Epithelial cell of esophagus (primary cell): ENCODE data around the gene PYGL.
"Not testable (repeated sequence)": the region's sequence is repeated elsewhere in the genome, so short reads cannot be mapped to it uniquely, and the experiment has no call there.

Experiments used
- DNase-seq: peaks from one replicate; pipeline ENCODE4 v3.0.0; 2010; ENCODE audit warnings: low read depth
- H3K4me3 ChIP-seq: 2 replicates; pipeline ENCODE4 v1.5.1; 2011; ENCODE audit warnings: mild to moderate bottlenecking, low read length, control low read depth
- TF ChIP-seq, protein P1 (sequence below): IDR thresholded peaks from 2 replicates; pipeline ENCODE4 v1.5.1; 2011; ENCODE audit warnings: low read depth, mild to moderate bottlenecking, low read length, control low read depth, inconsistent platforms; ENCODE audit not compliant: insufficient read depth; ENCODE audit errors: missing control alignments

Gene PYGL

DNA sequence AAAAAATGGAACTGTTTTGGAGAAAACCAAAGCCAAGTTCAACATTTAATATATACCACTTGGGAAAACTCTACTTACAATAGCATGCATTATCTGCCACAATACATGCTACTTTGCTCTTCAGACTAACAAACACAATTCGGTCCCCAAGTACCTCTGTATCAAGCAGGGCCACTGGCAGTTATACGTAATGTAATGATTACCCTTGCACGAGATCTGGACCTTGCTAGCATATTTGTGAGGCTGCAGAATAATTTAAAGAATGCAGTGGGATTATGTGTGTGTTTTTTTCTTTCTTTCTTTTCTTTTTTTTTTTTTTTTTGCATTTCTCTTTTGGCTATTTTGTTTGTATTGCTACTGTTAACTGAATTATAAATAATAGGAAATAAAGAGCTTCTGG, 22.8 kb upstream of the PYGL start:
- no peak for DNase-seq
- no peak overlapping the region for H3K4me3 ChIP-seq
- TF ChIP-seq, protein P1, sequence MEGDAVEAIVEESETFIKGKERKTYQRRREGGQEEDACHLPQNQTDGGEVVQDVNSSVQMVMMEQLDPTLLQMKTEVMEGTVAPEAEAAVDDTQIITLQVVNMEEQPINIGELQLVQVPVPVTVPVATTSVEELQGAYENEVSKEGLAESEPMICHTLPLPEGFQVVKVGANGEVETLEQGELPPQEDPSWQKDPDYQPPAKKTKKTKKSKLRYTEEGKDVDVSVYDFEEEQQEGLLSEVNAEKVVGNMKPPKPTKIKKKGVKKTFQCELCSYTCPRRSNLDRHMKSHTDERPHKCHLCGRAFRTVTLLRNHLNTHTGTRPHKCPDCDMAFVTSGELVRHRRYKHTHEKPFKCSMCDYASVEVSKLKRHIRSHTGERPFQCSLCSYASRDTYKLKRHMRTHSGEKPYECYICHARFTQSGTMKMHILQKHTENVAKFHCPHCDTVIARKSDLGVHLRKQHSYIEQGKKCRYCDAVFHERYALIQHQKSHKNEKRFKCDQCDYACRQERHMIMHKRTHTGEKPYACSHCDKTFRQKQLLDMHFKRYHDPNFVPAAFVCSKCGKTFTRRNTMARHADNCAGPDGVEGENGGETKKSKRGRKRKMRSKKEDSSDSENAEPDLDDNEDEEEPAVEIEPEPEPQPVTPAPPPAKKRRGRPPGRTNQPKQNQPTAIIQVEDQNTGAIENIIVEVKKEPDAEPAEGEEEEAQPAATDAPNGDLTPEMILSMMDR, result no peak

DNA sequence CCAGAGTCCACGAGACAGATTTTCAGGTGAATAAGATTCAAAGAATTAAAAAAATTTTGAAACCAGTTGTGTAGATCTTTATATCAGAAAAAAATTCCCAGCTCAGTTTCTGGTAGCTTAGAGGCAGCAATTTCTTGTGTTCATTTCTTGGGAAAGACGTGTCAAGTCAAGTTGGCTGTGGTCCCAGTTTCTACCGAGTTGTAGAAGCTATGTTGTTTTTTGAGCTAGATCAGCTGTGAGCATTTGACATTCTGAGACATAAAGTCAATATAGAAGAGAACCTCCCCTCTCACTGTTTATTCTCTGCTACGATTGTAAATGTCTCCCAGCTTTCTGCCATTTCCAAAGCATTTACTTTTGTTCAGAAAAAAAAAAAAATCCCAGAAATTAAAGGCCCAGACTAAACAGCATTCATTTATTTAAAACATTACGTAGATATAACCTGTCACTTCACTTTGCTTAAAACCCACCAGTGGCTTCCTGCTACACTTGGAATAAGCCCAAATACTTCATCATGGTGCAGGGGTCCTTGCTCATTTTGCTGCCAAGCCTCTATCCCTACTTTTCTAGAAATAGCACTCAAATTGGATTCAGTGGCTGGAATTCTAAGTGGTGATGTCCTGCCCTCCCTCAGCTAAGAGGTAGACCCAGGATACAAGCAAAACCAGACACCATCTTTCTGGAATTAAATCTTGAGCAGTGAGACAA, 20.6 kb upstream of the PYGL start:
- TF ChIP-seq, protein P1, result no peak
- peak; percentile 96 for DNase-seq
- H3K4me3 ChIP-seq, result no peak overlapping the region

DNA sequence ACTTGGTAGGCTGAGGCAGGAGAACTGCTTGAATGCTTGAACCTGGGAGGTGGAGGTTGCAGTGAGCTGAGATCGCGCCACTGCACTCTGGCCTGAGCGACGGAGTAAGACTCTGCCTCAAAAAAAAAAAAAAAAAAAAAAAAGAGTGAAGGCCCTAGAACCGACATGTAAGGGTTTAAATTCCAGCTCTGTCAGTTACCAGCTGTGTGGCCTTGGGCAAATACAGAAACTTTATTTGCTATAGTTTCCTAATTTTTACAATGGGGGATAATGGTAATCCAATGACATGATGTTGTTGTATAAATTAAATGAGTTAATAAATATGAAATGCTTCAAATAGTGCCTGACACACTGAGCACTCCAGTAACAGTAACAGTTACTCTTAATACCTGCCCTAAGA, 19.6 kb upstream of the PYGL start:
- DNase-seq, result no peak
- no peak overlapping the region for H3K4me3 ChIP-seq
- TF ChIP-seq, protein P1, result no peak

DNA sequence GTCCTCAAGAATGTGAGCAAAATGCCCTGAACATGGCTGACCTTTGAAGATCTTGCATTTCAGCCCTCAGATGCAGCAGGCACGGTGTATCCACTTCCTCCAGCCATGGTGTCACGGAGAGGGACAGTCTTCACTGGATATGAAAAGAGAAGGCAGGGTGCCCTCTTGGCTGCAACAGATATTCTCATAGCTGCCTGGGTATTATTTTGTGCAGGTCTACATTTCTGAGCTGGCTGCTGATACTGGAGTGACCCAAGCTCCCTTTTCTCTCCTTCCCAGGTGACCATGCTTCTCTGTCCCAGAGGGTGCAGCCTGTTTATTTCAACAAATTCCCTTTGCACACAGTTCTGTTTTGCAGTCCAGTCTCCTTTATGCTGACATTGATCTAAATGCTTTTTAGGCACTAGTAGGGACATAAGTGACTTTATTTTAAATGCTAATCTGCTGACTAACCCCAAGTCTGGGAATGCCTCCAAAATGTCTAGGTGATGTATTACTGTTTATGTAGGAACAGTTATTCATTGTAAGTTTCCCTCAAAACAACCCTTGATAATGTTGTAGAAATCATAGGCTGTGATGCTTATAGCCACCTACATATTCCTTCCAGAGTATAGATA, 17.4 kb upstream of the PYGL start:
- DNase-seq, result peak; percentile 59
- no peak overlapping the region for H3K4me3 ChIP-seq
- TF ChIP-seq, protein P1, result no peak

DNA sequence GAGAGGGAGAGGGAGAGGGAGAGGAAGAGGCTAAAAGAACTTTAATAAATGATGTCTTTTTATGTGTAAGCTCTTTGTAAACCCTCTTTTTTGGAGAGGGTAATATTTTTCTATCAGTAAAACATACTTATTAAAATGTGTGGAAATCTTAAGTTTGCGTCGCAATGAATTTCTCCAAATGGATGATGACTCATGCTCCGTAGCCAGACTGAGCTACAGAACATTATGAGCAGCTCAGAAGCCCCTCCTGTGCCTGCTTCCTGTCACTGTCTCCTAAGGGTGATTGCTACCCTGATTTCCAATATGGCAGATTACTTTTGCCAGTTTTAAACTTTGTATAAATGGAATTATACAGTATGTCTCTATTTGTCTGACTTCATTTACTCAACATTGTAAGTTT, 13.0 kb upstream of the PYGL start:
- no peak for DNase-seq
- H3K4me3 ChIP-seq, result no peak overlapping the region
- TF ChIP-seq, protein P1, result no peak

DNA sequence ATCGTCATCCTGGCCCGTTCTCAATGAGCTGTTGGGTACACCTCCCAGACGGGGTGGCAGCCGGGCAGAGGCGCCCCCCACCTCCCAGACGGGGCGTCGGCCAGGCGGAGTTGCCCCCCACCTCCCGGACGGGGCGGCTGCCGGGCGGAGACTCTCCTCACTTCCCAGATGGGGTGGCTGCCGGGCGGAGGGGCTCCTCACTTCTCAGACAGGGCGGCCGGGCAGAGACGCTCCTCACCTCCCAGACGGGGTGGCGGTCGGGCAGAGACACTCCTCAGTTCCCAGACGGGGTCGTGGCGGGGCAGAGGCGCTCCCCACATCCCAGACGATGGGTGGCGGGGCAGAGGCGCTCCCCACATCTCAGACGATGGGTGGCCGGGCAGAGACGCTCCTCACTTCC, 12.1 kb upstream of the PYGL start:
- H3K4me3 ChIP-seq, result not testable (repeated sequence)

DNA sequence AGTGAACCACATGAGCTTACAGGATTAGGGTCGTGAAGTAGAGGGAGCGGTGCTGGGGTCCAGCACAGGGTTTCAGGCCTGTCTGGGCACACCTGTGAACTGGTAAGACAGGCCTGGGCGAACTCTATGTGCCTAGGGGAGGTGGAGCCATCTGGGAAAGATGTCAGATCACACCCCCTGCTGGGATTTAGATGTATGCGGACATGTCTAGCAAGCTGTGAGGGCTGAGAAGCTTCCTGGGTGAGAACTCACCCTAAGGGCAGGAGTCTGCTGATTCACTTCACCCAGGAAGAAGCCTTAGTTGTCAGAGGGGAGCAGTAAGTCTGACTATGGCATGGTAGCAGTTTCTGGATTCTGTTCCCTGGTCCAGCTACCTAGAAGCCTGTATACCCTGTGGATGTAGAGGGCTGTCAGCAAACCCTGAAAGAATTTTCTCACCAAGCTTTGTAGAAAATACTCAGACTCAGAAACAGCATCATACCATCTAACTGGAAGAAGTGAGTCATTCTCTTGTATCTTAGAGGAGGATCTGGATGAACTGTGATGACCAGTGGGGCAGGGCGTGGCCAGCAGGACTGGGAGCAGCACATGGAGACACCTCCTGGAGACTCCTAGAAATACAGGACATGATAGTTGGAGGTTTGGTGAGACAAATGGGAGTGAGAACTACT, 11.2 kb upstream of the PYGL start:
- DNase-seq, result peak; percentile 100
- no peak overlapping the region for H3K4me3 ChIP-seq
- TF ChIP-seq, protein P1, result peak; percentile 63

More for the DNA sequence above, 12.1 kb upstream of the PYGL start:
- not testable (repeated sequence) for DNase-seq
